Fibroblast of skin of right quadriceps (primary cell): ENCODE data around the gene TFR2.
"Not testable (repeated sequence)": the region's sequence is repeated elsewhere in the genome, so short reads cannot be mapped to it uniquely, and the experiment has no call there.

Experiments used
- DNase-seq: peaks from one replicate; pipeline ENCODE4 v3.0.0-alpha.2; 2013

TFR2 gene

GRCh38 chr7:100677308-100678267 lies 36.2 kb upstream of the TFR2 start:
- DNase-seq: no peak

DNA sequence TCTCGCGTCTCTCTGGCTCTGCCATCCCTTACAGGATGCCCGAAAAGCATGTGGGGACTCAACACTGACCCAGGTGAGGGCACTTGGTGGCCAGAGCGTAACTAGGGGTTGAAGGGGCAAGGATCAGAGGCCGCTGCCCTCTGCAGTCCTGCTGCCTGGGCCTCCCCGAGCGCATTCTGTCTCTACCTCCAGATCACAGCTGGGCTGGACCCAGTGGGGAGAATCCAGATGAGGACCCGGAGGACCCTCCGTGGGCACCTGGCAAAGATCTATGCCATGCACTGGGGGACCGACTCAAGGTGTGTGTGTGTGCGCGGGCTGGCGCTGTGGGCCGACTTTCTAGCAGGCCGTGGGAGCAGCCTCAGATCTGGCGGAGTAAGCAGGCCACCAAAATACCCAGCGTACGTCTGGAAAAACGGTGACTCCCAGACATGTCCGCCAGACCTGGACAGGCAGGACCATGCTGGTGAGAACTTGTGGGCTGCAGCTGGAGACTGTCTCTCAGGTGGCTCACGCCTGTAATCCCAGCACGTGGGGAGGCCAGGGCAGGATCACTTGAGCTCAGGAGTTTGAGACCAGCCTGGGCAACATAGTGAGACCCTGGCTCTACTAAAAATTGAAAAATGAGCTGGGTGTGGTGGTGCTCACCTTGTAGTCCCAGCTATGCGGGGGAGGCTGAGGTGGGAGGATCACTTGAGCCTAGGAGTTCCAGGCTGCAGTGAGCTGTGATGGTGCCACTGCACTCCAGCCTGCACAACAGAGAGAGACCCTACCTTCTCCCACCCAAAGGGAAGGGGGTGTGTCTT lies 35.4 kb upstream of the TFR2 start:
- DNase-seq: no peak

DNA sequence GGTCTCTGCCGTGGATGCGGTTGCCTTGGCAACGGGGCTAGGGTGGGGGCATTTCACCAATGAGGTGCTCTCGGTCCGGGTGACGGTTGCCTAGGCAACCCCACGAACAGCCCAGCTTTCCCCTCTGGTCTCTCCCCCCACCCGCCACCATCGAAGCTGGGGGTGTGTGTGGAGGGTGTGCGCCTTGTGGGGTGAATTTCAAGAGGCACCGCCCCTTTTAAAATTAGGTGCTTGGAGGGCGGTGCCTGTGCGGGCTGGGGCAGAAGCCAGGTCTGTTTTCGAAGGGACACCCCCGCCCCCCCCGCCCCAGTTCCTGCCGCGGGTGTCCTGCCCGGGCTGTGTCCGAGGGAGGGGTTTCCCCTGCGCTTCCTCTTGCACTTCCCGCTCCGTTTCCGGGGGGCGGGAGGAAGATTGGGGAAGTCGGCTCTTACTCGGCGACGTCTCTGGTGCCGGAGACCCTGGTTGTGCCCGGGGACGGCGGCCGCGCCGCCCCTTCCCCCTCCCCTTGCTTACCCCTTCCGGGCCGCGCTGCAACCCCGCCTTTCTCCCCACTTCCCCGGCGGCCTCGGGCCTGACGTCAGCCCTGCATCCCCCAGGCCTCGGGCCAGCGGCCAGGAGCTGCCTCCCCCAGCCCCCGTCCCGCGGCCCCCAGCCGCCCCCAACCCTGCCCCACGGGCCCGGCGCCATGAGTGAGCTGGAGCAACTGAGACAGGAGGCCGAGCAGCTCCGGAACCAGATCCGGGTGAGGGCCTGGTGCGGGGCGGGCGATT lies 34.4 kb upstream of the TFR2 start:
- peak; percentile 68 for DNase-seq

- DNase-seq: no peak
Observed at GRCh38 chr7:100675105-100675451, 33.7 kb upstream of the TFR2 start.

DNA sequence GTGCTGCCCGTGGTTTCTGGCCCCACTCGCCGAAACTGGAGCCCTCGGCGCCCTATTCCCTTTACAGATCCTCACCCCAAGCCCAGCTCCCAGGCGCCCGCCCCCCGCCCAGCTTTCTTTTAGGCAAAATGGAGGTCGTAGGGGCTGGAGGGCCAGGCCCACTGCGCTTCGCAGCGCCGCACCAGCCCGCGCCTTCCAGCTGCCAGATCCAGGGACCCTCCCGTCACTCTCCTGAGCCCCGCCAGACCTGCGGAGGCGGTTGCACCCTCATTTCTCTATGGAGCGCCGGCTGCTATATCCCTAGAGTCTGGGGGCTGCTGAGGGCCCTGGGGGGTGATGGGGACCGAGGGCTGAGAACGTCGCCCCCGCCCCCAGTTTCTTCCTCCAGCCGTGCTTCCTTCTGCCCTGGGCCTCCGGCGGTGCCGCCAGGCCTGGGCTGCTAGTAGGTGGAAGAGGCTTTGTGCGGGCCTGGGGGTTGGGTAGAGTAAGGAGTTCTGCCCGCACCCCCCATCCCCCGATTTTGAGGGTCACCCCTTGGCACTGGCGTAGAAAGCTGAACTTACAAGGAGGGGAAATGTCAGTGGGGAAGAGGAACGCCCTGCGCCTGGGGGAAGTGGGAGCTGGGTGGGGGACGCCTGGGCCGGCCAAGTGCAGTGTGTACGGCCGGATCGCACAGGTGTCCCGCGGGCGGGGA lies 33.2 kb upstream of the TFR2 start:
- DNase-seq: no peak

GRCh38 chr7:100673942-100674410 lies 32.6 kb upstream of the TFR2 start:
- DNase-seq: no peak

- DNase-seq: peak; percentile 99
Observed at GRCh38 chr7:100673302-100673941, 32.1 kb upstream of the TFR2 start, which contains the start of gene GNB2. Gene GNB2, plus strand, starts transcription at chr7:100673740. Its CDS starts 2,526 bp downstream, at chr7:100676266.

- no peak for DNase-seq
Observed at GRCh38 chr7:100671353-100672327, 30.3 kb upstream of the TFR2 start.

GRCh38 chr7:100670074-100670473 lies 28.7 kb upstream of the TFR2 start:
- no peak for DNase-seq

DNA sequence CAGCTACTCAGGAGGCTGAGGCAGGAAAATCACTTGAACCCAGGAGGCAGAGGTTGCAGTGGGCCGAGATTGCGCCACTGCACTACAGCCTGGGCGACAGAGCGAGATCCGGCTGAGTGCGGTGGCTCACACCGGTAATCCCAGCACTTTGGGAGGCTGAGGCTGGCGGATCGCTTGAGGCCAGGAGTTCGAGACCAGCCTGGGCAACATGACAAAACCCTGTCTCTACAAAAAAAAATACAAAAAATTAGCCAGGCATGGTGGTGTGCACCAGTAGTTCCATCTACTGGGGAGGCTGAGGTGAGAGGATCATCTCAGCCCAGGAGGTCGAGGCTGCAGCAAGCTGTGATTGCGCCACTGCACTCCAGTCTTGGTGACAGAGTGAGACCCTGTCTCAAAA lies 27.8 kb upstream of the TFR2 start:
- DNase-seq: not testable (repeated sequence)

DNA sequence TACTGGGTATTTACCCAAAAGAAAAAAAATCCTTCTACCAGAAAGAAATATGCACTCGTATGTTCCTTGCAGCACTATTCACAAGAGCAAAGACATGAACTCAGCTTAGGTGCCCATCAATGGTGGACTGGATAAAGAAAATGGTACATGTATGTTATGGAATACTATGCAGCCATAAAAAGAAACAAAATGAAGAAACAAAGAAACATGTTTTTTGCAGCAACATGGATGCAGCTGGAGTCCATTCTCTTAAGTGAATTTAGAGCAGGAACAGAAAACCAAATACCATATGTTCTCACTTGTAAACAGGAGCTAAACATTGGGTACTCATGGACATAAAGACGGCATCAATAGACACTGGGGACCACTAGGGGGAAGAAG lies 26.7 kb upstream of the TFR2 start:
- no peak for DNase-seq

GRCh38 chr7:100667331-100668068 lies 26.1 kb upstream of the TFR2 start:
- no peak for DNase-seq

GRCh38 chr7:100665168-100665726 lies 23.9 kb upstream of the TFR2 start:
- no peak for DNase-seq

GRCh38 chr7:100662194-100662776 lies 20.9 kb upstream of the TFR2 start:
- DNase-seq: not testable (repeated sequence)

DNA sequence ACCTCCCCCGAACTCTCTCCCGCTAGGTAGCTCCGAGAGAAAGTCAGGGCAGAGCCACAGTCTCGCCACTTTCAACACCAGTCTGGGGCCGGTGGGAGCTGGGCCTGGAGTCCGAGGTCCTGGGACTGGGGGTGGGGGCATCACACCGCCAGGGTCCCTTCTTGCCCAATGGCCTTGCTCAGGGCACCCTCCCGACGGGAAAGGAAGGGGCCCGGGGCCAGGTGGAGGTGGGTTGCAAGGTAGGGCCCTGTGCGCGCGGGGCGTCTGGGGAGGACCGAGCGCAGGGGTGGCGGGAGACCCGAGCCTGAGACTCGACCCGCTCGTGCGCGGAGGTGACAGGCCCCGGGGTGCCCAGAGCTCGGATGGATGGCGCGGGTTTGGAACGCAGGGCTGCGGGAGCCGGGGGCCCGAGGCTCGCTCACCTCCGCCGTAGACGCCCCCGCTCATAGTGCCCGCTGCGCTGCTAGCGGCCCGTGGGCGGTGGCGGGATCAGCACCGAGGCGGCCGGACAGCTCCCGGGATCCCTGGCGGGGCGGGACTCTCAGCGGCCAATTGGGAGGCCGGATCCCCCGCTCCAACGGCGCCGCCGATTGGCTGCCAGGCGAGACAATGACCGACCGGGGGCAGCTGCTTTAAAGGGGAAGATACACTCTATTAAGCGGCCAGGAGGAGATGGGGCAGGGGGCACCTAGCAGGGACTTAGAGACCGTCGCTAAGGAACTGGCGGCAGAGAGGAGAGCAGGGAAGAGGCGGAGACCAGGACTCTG lies 14.7 kb upstream of the TFR2 start, which contains the start of gene ACTL6B:
ACTL6B (minus strand) TSS at position 541 of the 767 bp plus-strand sequence; CDS start at position 447, 94 bp downstream.
- DNase-seq: peak; percentile 53

- no peak for DNase-seq
Observed at GRCh38 chr7:100654908-100655831, 13.8 kb upstream of the TFR2 start.
